ENCODE results near the gene FTL.

The FTL gene

DNA sequence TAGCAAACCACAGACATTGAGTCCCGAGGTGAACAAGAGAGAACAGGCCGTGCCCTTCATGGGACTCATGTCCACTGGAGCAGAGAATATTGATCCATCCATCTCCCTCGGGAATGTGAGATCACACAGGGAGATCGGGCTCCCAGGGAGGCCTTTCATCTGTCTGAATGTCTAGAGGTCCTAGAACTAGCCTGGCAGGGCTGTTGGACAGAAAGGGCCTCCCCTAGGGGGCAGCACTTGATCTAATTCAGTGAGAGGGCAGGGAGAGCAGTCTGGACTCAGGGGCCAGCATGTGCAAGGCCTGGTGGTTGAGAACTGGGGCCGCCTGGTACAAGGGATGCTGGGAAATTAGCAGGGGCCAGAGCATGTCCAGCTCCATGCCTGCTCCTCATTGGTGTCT lies 32.9 kb downstream of the FTL start:
- in situ Hi-C loops (cut with HindIII; ENCODE audit: low sequenced_read_pairs) = no loop called here
- no peak for DNase-seq (ENCODE audit: low read depth)
- peak; percentile 65 for TF ChIP-seq CTCF (IDR thresholded peaks at IDR 0.05; ENCODE audit: low read depth, low read length, missing control alignments)
- no peak overlapping the region for H3K4me3 ChIP-seq (ENCODE audit: low read depth, low read length)

GRCh38 chr19:48999481-49000325 lies 34.6 kb downstream of the FTL start:
- peak; percentile 66 for DNase-seq (ENCODE audit: low read depth)
- in situ Hi-C loops (cut with HindIII; ENCODE audit: low sequenced_read_pairs) = no loop called here
- peak; percentile 93 for TF ChIP-seq CTCF (IDR thresholded peaks at IDR 0.05; ENCODE audit: low read depth, low read length, missing control alignments)
- no peak overlapping the region for H3K4me3 ChIP-seq (ENCODE audit: low read depth, low read length)

GRCh38 chr19:49004133-49004532 lies 39.0 kb downstream of the FTL start:
- no peak for TF ChIP-seq CTCF (IDR thresholded peaks at IDR 0.05; ENCODE audit: low read depth, low read length, missing control alignments)
- in situ Hi-C loops (cut with HindIII; ENCODE audit: low sequenced_read_pairs) = no loop called here
- no peak for DNase-seq (ENCODE audit: low read depth)
- H3K4me3 ChIP-seq (ENCODE audit: low read depth, low read length) = no peak overlapping the region

- H3K4me3 ChIP-seq (ENCODE audit: low read depth, low read length) = no peak overlapping the region
- DNase-seq (ENCODE audit: low read depth) = no peak
- in situ Hi-C loops (cut with HindIII; ENCODE audit: low sequenced_read_pairs) = no loop called here
- no peak for TF ChIP-seq CTCF (IDR thresholded peaks at IDR 0.05; ENCODE audit: low read depth, low read length, missing control alignments)
Observed at GRCh38 chr19:49004964-49005614, 40.0 kb downstream of the FTL start.

DNA sequence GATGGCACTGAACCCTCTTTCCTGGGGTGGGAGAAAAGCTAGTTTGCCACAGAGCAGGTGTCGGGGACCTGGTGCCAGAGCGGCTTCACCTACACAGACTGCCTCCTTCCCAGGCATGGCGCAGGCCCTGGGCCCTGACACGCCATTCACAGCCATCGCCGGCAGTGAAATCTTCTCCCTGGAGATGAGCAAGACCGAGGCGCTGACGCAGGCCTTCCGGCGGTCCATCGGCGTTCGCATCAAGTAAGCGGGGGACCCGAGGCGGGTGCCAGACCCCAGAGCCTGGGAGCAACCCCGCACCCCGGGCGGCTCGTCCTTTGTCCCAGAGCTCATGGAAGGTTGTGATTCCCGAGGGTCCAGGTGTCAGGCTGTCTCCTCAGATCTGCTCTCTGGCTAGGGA lies 41.8 kb downstream of the FTL start:
- no peak overlapping the region for H3K4me3 ChIP-seq (ENCODE audit: low read depth, low read length)
- in situ Hi-C loops (cut with HindIII; ENCODE audit: low sequenced_read_pairs) = no loop called here
- no peak for TF ChIP-seq CTCF (IDR thresholded peaks at IDR 0.05; ENCODE audit: low read depth, low read length, missing control alignments)
- DNase-seq (ENCODE audit: low read depth) = no peak

DNA sequence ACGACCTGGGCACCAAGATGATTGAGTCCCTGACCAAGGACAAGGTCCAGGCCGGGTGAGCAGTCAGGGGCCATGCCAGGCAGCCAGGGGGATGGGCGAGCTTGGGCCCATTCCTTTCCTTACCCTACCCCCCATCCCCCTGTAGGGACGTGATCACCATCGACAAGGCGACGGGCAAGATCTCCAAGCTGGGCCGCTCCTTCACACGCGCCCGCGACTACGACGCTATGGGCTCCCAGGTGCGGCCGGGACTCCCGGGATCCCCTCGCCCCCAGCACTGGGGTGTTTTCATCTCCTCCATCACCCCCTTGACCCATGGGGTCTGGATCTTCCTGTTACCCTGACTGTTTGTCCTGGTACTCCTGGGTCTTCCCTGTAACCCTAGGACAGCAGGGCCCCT lies 44.7 kb downstream of the FTL start:
- no peak overlapping the region for H3K4me3 ChIP-seq (ENCODE audit: low read depth, low read length)
- in situ Hi-C loops (cut with HindIII; ENCODE audit: low sequenced_read_pairs) = no loop called here
- no peak for TF ChIP-seq CTCF (IDR thresholded peaks at IDR 0.05; ENCODE audit: low read depth, low read length, missing control alignments)
- DNase-seq (ENCODE audit: low read depth) = no peak

Measured in astrocyte of the cerebellum (primary cell).